ENCODE data around the gene SH3TC1. TPM values are rescaled to one million over a fixed set of nuclear protein-coding genes. Genes with fewer than 3 reads are reported as not detected.

The SH3TC1 gene
- total RNA-seq, 6 donors from 2014 or later: 34.1 to 193 (median 81.4) TPM

DNA sequence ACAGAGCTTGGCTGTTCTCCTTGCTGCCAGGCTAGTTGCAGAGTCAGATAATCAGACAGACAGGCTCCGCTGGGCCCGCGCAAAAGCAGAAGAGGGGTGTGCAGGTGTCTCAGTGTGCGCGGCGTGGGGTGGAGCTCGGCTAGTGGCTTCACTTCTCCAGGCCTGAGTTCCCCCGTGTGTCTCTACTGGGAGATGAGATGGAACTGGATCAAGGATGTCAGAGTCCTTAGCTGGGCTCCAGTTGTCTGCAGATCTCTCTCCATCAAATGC, 91.5 kb downstream of the SH3TC1 start:
- DNase-seq (no peak), ATAC-seq (ENCODE audit: low FRiP score in 2 of 2) (no peak)
- no peaks in the 10 kb centered on the region for H3K9me3 ChIP-seq
- H3K27ac ChIP-seq: no peak overlapping the region
- H3K4me3 ChIP-seq: no peak overlapping the region
- no peak for TF ChIP-seq EP300 (IDR thresholded peaks at IDR 0.05)
- no peaks in the 10 kb centered on the region for H3K4me1 ChIP-seq
- no peaks in the 10 kb centered on the region for H3K27me3 ChIP-seq
- H3K36me3 ChIP-seq: peaks cover 0 to 5% (median 0%) of the 10 kb centered on the region in 4 donors
- 83 to 92% methylated on average over 2 to 8 of the region's 8 CpGs for WGBS, 2 donors

Other genes with a start within 250 kb of the SH3TC1 start
- gene ABLIM2, start 40.5 kb upstream of the SH3TC1 start, total RNA-seq: 10 to 100 TPM in 2 of 6 donors, 1 to 10 TPM in 4; 3.6 to 36.9 (median 8.1) TPM
- 10 to 100 TPM in 5 of 6 donors, 1 to 10 TPM in 1; 5.2 to 51.1 (median 19.7) TPM for gene HTRA3, start 70.5 kb downstream of the SH3TC1 start, total RNA-seq
- 10 to 100 TPM; 23.7 to 56.6 (median 31.8) TPM for gene ACOX3, start 241.4 kb downstream of the SH3TC1 start, total RNA-seq
- gene TRMT44, start 241.5 kb downstream of the SH3TC1 start, total RNA-seq: 10 to 100 TPM; 22.8 to 81.7 (median 30.2) TPM